GM12878 (cell line): ENCODE data around the gene WDR53. TPM values are rescaled to one million over a fixed set of nuclear protein-coding genes. Genes with fewer than 3 reads are reported as not detected.

Experiments used
- ATAC-seq: fragments of 200-7000 bp; cut with Tn5 transposase; 3 replicates; pipeline ENCODE4 v1.9.1; 2020; ENCODE audit warnings: mild to moderate bottlenecking, moderate library complexity
- BruUV-seq: library from RNA; stranded (reverse); fragments of 400-500 nt; replicated peaks from 2 replicates; lab custom pipeline; 2021; lab: Mats Ljungman, UMichigan
- CTCF ChIA-PET: fragments of 300-600 bp; sonication (Branson Sonifier 250); formaldehyde crosslinking; extraction: SDS; loops from one replicate; lab custom pipeline; 2021; ENCODE audit warnings: inconsistent platforms; lab: Yijun Ruan, JAX
- POLR2A ChIA-PET: fragments of 350-600 bp; formaldehyde crosslinking; extraction: SDS; loops from one replicate; lab custom pipeline; 2021; ENCODE audit warnings: inconsistent platforms; lab: Charles Lee
- RAD21 ChIA-PET: fragments of 300-600 bp; sonication (Branson Sonifier 250); formaldehyde crosslinking; loops from one replicate; lab custom pipeline; 2023; ENCODE audit warnings: antibody characterized with exemption; ENCODE audit not compliant: unreplicated experiment; lab: Charles Lee
- SMC1A ChIA-PET: fragments of 300-600 bp; sonication (Branson Sonifier 250); formaldehyde crosslinking; loops from one replicate; lab custom pipeline; 2023; ENCODE audit not compliant: unreplicated experiment, uncharacterized antibody; lab: Charles Lee
- DNase-seq: peaks from one replicate; pipeline ENCODE4 v3.0.0-alpha.2; 2011; ENCODE audit warnings: low read depth, low spot score
- FAIRE-seq: peaks from 3 replicates; lab custom pipeline; 2011; peaks lifted over from hg19 to GRCh38; lab: Jason Lieb, UNC
- H2AFZ ChIP-seq: 2 replicates; pipeline ENCODE4 v1.6.0; 2011; ENCODE audit warnings: low read depth, low read length, control low read depth; ENCODE audit not compliant: control insufficient read depth
- H3K27ac ChIP-seq: 2 replicates; pipeline ENCODE4 v1.5.1; 2011; ENCODE audit warnings: control low read depth; ENCODE audit not compliant: control insufficient read depth, insufficient read depth
- H3K27me3 ChIP-seq, 2 experiments: replicated peaks in 1 of 2; 2 replicates each; pipeline versions ENCODE4 v1.6.0 to v1.6.1; 2011; ENCODE audit warnings: low read length in 1 of 2; ENCODE audit not compliant: control insufficient read depth in 2 of 2, insufficient read depth in 2 of 2
- H3K36me3 ChIP-seq, 2 experiments: 2 replicates each; pipeline ENCODE4 v1.5.1; 2011; ENCODE audit warnings: low read length in 1 of 2; ENCODE audit not compliant: control insufficient read depth in 2 of 2, insufficient read depth in 2 of 2
- H3K4me1 ChIP-seq: 2 replicates; pipeline ENCODE4 v1.6.1; 2011; ENCODE audit warnings: mild to moderate bottlenecking, low read length, moderate library complexity, mixed read lengths; ENCODE audit not compliant: control insufficient read depth, insufficient read depth
- H3K4me2 ChIP-seq: 2 replicates; pipeline ENCODE4 v1.6.0; 2011; ENCODE audit warnings: control low read depth; ENCODE audit not compliant: control insufficient read depth, insufficient read depth
- H3K4me3 ChIP-seq: fragments of 200-600 bp; sonication (generic); 2 replicates; pipeline ENCODE4 v1.5.1; 2016
- H3K79me2 ChIP-seq: 2 replicates; pipeline ENCODE4 v1.6.0; 2011; ENCODE audit warnings: low read length; ENCODE audit not compliant: control insufficient read depth, insufficient read depth
- H3K9ac ChIP-seq: 2 replicates; pipeline ENCODE4 v1.8.0; 2011; ENCODE audit warnings: low read length, control low read depth, mixed read lengths; ENCODE audit not compliant: control insufficient read depth, insufficient read depth
- H3K9me3 ChIP-seq: replicated peaks from 3 replicates; pipeline ENCODE4 v1.5.1; 2011; ENCODE audit warnings: mild to moderate bottlenecking, low read length; ENCODE audit not compliant: control insufficient read depth, insufficient read depth
- H4K20me1 ChIP-seq: 2 replicates; pipeline ENCODE4 v1.6.0; 2011; ENCODE audit not compliant: control insufficient read depth, insufficient read depth
- BCLAF1 ChIP-seq: fragments of 450-650 bp; IDR thresholded peaks from 2 replicates; pipeline ENCODE4 v1.6.1; 2017; ENCODE audit warnings: antibody characterized with exemption, mild to moderate bottlenecking, moderate library complexity
- CBX5 ChIP-seq: sonication (generic); IDR thresholded peaks from 2 replicates; pipeline ENCODE4 v1.6.1; 2016; ENCODE audit warnings: low read depth, moderate library complexity, mild to moderate bottlenecking, inconsistent platforms
- EP300 ChIP-seq, 2 experiments: fragments of 150-350 bp in 1 of 2; IDR thresholded peaks; 2 replicates each; pipeline ENCODE4 v1.6.1; 2011 to 2012; ENCODE audit warnings: low read depth in 2 of 2, low read length in 2 of 2, borderline replicate concordance in 1 of 2, improper control_type of control experiment in 1 of 2, inconsistent platforms in 1 of 2; ENCODE audit not compliant: control insufficient read depth in 1 of 2
- HDAC2 ChIP-seq: fragments of 200-600 bp; sonication (generic); IDR thresholded peaks from 2 replicates; pipeline ENCODE4 v1.6.1; 2017
- IRF3 ChIP-seq: fragments of 450-650 bp; IDR thresholded peaks from 2 replicates; pipeline ENCODE4 v1.6.1; 2014; ENCODE audit warnings: mild to moderate bottlenecking
- LARP7 ChIP-seq: fragments of 450-650 bp; IDR thresholded peaks from 2 replicates; pipeline ENCODE4 v1.6.1; 2017; ENCODE audit warnings: mild to moderate bottlenecking
- MTA3 ChIP-seq: IDR thresholded peaks from 2 replicates; pipeline ENCODE4 v1.6.1; 2012; ENCODE audit warnings: low read length, inconsistent platforms, borderline replicate concordance
- NFIC ChIP-seq: IDR thresholded peaks from 2 replicates; pipeline ENCODE4 v1.6.1; 2012; ENCODE audit warnings: low read depth, mild to moderate bottlenecking, inconsistent platforms, low read length, moderate library complexity
- NR2F1 ChIP-seq: fragments of 450-650 bp; conservative IDR thresholded peaks from 2 replicates; pipeline ENCODE4 v1.6.1; 2017; ENCODE audit warnings: mild to moderate bottlenecking
- PML ChIP-seq: IDR thresholded peaks from 2 replicates; pipeline ENCODE4 v1.6.1; 2012; ENCODE audit warnings: low read length, inconsistent platforms
- RCOR1 ChIP-seq: conservative IDR thresholded peaks from 2 replicates; pipeline ENCODE4 v1.6.1; 2012; ENCODE audit warnings: low read depth, low read length, improper control_type of control experiment
- RUNX3 ChIP-seq: IDR thresholded peaks from 2 replicates; pipeline ENCODE4 v1.6.1; 2012; ENCODE audit warnings: low read length, inconsistent platforms
- SIX5 ChIP-seq: IDR thresholded peaks from 2 replicates; pipeline ENCODE4 v1.6.1; 2011; ENCODE audit warnings: mild to moderate bottlenecking, low read depth, low read length, moderate library complexity; ENCODE audit not compliant: severe bottlenecking
- SMAD5 ChIP-seq: IDR thresholded peaks from 2 replicates; pipeline ENCODE4 v1.6.1; 2016; ENCODE audit warnings: antibody characterized with exemption, low read depth
- SMARCA5 ChIP-seq: fragments of 450-650 bp; IDR thresholded peaks from 2 replicates; pipeline ENCODE4 v1.6.1; 2017; ENCODE audit warnings: mild to moderate bottlenecking
- SREBF1 ChIP-seq: IDR thresholded peaks from 2 replicates; pipeline ENCODE4 v1.6.1; 2012; ENCODE audit warnings: mild to moderate bottlenecking, low read length
- SUZ12 ChIP-seq: fragments of 200-600 bp; sonication (generic); IDR thresholded peaks from one replicate; pipeline ENCODE4 v1.6.1; 2018; ENCODE audit warnings: antibody characterized with exemption, mild to moderate bottlenecking; ENCODE audit not compliant: unreplicated experiment
- ZNF622 ChIP-seq: fragments of 450-650 bp; IDR thresholded peaks from 2 replicates; pipeline ENCODE4 v1.6.1; 2017; ENCODE audit warnings: mild to moderate bottlenecking, inconsistent platforms
- WGBS: methylation state at CpG from one replicate; pipeline ENCODE4 v1.1.6; 2016; ENCODE audit warnings: low lambda C conversion rate; ENCODE audit not compliant: insufficient replicate concordance, insufficient coverage; ENCODE audit errors: missing lambda C conversion rate; 5-methylcytosine and 5-hydroxymethylcytosine counted together
- in situ Hi-C: fragments of 300-500 bp; cut with MboI; formaldehyde crosslinking; loops from 9 replicates; pipeline ENCODE4 v1.14.3; 2018; ENCODE audit warnings: mixed read lengths
- intact Hi-C: fragments of 100-400 bp; cut with micrococcal nuclease; formaldehyde crosslinking; loops from one replicate; pipeline ENCODE4 v1.14.2; 2022; ENCODE audit not compliant: unreplicated experiment
- polyA plus RNA-seq, 11 experiments: library from polyadenylated mRNA; depleted of rRNA in 4 of 11; unstranded in 6 of 11; stranded (reverse) in 5 of 11; fragments of >200 nt; fragmentation: Nextera tagmentation in 4 of 11; fragmentation: Illumina TruSeq in 1 of 11; extraction: Ambion mirVana in 4 of 11; extraction: Trizol in 1 of 11; gene quantifications; 1 replicate in 1 of 11; 2 replicates in 10 of 11; pipeline versions ENCODE4 v1.2.1 to v1.2.3, GENCODE V29; 2011 to 2016; ENCODE audit warnings: inconsistent platforms in 2 of 11, missing spikeins in 2 of 11, low read depth in 1 of 11
- total RNA-seq, 4 experiments: library from RNA; depleted of rRNA in 3 of 4; stranded (reverse); fragments of >200 nt in 3 of 4; fragmentation: Illumina TruSeq in 1 of 4; extraction: Trizol in 1 of 4; gene quantifications; 2 replicates each; pipeline versions ENCODE4 v1.2.1 to v1.2.3, GENCODE V29; 2013 to 2021
- TF ChIP-seq, protein P1 (sequence below): IDR thresholded peaks from 2 replicates; pipeline ENCODE4 v1.6.1; 2012; ENCODE audit warnings: mild to moderate bottlenecking, low read depth, low read length

WDR53 gene
- total and polyA plus RNA-seq, 10 of the 15 experiments (the other 5 are each of a cell fraction or from before 2014, with no cell fraction given) = 7.7 to 20.3 (median 15.7) TPM

DNA sequence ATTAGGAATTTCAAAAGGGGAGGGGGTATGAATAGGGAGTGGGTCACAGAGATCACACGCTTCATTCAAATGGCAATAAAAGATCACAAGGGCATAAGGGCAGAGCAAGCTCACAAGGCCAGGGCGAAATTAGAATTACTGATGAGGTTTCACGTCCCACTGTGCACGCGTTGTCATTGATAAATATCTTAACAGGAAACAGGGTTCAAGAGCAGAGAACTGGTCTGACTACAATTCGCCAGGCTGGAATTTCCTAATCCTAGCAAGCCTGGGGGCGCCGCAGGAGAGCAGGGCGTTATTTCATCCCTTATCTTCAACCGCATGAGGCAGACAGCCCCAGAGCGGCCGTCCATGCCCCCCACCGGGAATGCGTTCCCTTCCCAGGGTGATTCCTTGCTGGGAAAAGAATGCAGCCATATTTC lies 35.1 kb downstream of the WDR53 start:
- RAD21 ChIA-PET = no interaction called here
- FAIRE-seq = no peak
- no peak overlapping the region for H3K4me2 ChIP-seq

More for the DNA sequence above, 35.1 kb downstream of the WDR53 start:
- Histone ChIP-seq H3K79me2 (no peaks in the 10 kb centered on the region), H3K27ac (no peak overlapping the region), H3K9ac (no peak overlapping the region), H4K20me1 (no peaks in the 10 kb centered on the region), H3K27me3 (no peaks in the 10 kb centered on the region), H3K4me3 (no peak overlapping the region), H3K36me3 (no peaks in the 10 kb centered on the region), H3K4me1 (peaks cover 7% of the 10 kb centered on the region), H3K9me3 (no peaks in the 10 kb centered on the region), H2AFZ (no peak overlapping the region)
- ChIA-PET CTCF (no interaction called here), SMC1A (no interaction called here), POLR2A (no interaction called here)
- ATAC-seq (no peak), DNase-seq (no peak)
- in situ Hi-C loops = no loop called here
- intact Hi-C loops = no loop called here
- WGBS = 78% methylated on average over 14 of the region's 14 CpGs
- BruUV-seq = no TSS peak
- TF ChIP-seq RCOR1 (no peak), IRF3 (no peak), SIX5 (no peak), RUNX3 (no peak), CBX5 (no peak), BCLAF1 (no peak), SMARCA5 (no peak), SUZ12 (no peak), SREBF1 (no peak), NR2F1 (no peak), ZNF622 (no peak), PML (no peak), SMAD5 (no peak), NFIC (no peak), HDAC2 (no peak), LARP7 (no peak), MTA3 (no peak), EP300 (IDR thresholded peaks at IDR 0.05; ENCODE audit: borderline replicate concordance in 1 of 2, control insufficient read depth in 1 of 2, low read depth in 2 of 2, low read length in 2 of 2) (no peak)
- TF ChIP-seq, protein P1, sequence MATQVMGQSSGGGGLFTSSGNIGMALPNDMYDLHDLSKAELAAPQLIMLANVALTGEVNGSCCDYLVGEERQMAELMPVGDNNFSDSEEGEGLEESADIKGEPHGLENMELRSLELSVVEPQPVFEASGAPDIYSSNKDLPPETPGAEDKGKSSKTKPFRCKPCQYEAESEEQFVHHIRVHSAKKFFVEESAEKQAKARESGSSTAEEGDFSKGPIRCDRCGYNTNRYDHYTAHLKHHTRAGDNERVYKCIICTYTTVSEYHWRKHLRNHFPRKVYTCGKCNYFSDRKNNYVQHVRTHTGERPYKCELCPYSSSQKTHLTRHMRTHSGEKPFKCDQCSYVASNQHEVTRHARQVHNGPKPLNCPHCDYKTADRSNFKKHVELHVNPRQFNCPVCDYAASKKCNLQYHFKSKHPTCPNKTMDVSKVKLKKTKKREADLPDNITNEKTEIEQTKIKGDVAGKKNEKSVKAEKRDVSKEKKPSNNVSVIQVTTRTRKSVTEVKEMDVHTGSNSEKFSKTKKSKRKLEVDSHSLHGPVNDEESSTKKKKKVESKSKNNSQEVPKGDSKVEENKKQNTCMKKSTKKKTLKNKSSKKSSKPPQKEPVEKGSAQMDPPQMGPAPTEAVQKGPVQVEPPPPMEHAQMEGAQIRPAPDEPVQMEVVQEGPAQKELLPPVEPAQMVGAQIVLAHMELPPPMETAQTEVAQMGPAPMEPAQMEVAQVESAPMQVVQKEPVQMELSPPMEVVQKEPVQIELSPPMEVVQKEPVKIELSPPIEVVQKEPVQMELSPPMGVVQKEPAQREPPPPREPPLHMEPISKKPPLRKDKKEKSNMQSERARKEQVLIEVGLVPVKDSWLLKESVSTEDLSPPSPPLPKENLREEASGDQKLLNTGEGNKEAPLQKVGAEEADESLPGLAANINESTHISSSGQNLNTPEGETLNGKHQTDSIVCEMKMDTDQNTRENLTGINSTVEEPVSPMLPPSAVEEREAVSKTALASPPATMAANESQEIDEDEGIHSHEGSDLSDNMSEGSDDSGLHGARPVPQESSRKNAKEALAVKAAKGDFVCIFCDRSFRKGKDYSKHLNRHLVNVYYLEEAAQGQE = no peak
